ENCODE data around the gene ADGRG2. TPM values are rescaled to one million over a fixed set of nuclear protein-coding genes. Genes with fewer than 3 reads are reported as not detected.

Gene ADGRG2
- total and polyA plus RNA-seq, 2 experiments from 2014 or later = 2.1 to 4.5 TPM

GRCh38 chrX:18966624-18967023 is 155.6 kb downstream of the ADGRG2 start:
- no peak for DNase-seq (ENCODE audit: low spot score)
- no peak overlapping the region for H3K27ac ChIP-seq
- TF ChIP-seq, protein P1, sequence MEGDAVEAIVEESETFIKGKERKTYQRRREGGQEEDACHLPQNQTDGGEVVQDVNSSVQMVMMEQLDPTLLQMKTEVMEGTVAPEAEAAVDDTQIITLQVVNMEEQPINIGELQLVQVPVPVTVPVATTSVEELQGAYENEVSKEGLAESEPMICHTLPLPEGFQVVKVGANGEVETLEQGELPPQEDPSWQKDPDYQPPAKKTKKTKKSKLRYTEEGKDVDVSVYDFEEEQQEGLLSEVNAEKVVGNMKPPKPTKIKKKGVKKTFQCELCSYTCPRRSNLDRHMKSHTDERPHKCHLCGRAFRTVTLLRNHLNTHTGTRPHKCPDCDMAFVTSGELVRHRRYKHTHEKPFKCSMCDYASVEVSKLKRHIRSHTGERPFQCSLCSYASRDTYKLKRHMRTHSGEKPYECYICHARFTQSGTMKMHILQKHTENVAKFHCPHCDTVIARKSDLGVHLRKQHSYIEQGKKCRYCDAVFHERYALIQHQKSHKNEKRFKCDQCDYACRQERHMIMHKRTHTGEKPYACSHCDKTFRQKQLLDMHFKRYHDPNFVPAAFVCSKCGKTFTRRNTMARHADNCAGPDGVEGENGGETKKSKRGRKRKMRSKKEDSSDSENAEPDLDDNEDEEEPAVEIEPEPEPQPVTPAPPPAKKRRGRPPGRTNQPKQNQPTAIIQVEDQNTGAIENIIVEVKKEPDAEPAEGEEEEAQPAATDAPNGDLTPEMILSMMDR (IDR thresholded peaks at IDR 0.05; ENCODE audit: poor library complexity) = no peak
- TF ChIP-seq EZH2phosphoT487 (IDR thresholded peaks at IDR 0.05; ENCODE audit: low read depth, severe bottlenecking, unreplicated experiment) = no peak
- no peak for TF ChIP-seq EZH2 (IDR thresholded peaks at IDR 0.05; ENCODE audit: borderline replicate concordance)
- WGBS (ENCODE audit: low lambda C conversion rate, missing lambda C conversion rate) = 72% methylated on average over 5 of the region's 5 CpGs
- peaks cover 16% of the 10 kb centered on the region for H3K79me2 ChIP-seq
- H3K4me1 ChIP-seq (ENCODE audit: insufficient read depth) = no peaks in the 10 kb centered on the region
- no peaks in the 10 kb centered on the region for H3K9me3 ChIP-seq (ENCODE audit: low read depth)
- no peaks in the 10 kb centered on the region for H3K36me3 ChIP-seq (replicated peaks; ENCODE audit: insufficient read depth, low read depth)
- H2AFZ ChIP-seq = no peak overlapping the region
- no peak overlapping the region for H3K4me3 ChIP-seq
- H4K20me1 ChIP-seq (ENCODE audit: insufficient read depth, poor library complexity, severe bottlenecking) = no peaks in the 10 kb centered on the region
- no peaks in the 10 kb centered on the region for H3K9me2 ChIP-seq (replicated peaks; ENCODE audit: insufficient read depth)
- H3K4me2 ChIP-seq = no peak overlapping the region
- H3K27me3 ChIP-seq = no peaks in the 10 kb centered on the region

- Histone ChIP-seq H3K27ac (no peak overlapping the region), H3K9me3 (ENCODE audit: low read depth) (no peaks in the 10 kb centered on the region), H3K36me3 (replicated peaks; ENCODE audit: insufficient read depth, low read depth) (no peaks in the 10 kb centered on the region), H3K27me3 (no peaks in the 10 kb centered on the region), H2AFZ (no peak overlapping the region), H3K9me2 (replicated peaks; ENCODE audit: insufficient read depth) (no peaks in the 10 kb centered on the region), H4K20me1 (ENCODE audit: insufficient read depth, poor library complexity, severe bottlenecking) (no peaks in the 10 kb centered on the region), H3K79me2 (peaks cover 16% of the 10 kb centered on the region), H3K4me1 (ENCODE audit: insufficient read depth) (no peaks in the 10 kb centered on the region), H3K4me2 (no peak overlapping the region), H3K4me3 (no peak overlapping the region)
- WGBS (ENCODE audit: low lambda C conversion rate, missing lambda C conversion rate) = 57% methylated on average over 9 of the region's 9 CpGs
- TF ChIP-seq, protein P1 (IDR thresholded peaks at IDR 0.05; ENCODE audit: poor library complexity) = no peak
- TF ChIP-seq EZH2 (IDR thresholded peaks at IDR 0.05; ENCODE audit: borderline replicate concordance) = no peak
- no peak for TF ChIP-seq EZH2phosphoT487 (IDR thresholded peaks at IDR 0.05; ENCODE audit: low read depth, severe bottlenecking, unreplicated experiment)
- no peak for DNase-seq (ENCODE audit: low spot score)
Observed at GRCh38 chrX:18964901-18965300, 157.4 kb downstream of the ADGRG2 start.

GRCh38 chrX:18964026-18964425 is 158.2 kb downstream of the ADGRG2 start:
- Histone ChIP-seq H4K20me1 (ENCODE audit: insufficient read depth, poor library complexity, severe bottlenecking) (no peaks in the 10 kb centered on the region), H3K4me3 (no peak overlapping the region), H3K9me2 (replicated peaks; ENCODE audit: insufficient read depth) (no peaks in the 10 kb centered on the region), H3K9me3 (ENCODE audit: low read depth) (no peaks in the 10 kb centered on the region), H3K27ac (no peak overlapping the region), H3K79me2 (peaks cover 8% of the 10 kb centered on the region), H3K4me2 (no peak overlapping the region), H3K27me3 (no peaks in the 10 kb centered on the region), H2AFZ (no peak overlapping the region), H3K4me1 (ENCODE audit: insufficient read depth) (no peaks in the 10 kb centered on the region), H3K36me3 (replicated peaks; ENCODE audit: insufficient read depth, low read depth) (no peaks in the 10 kb centered on the region)
- no peak for TF ChIP-seq EZH2 (IDR thresholded peaks at IDR 0.05; ENCODE audit: borderline replicate concordance)
- TF ChIP-seq, protein P1 (IDR thresholded peaks at IDR 0.05; ENCODE audit: poor library complexity) = no peak
- TF ChIP-seq EZH2phosphoT487 (IDR thresholded peaks at IDR 0.05; ENCODE audit: low read depth, severe bottlenecking, unreplicated experiment) = no peak
- 71% methylated on average over 4 of the region's 4 CpGs for WGBS (ENCODE audit: low lambda C conversion rate, missing lambda C conversion rate)
- no peak for DNase-seq (ENCODE audit: low spot score)

DNA sequence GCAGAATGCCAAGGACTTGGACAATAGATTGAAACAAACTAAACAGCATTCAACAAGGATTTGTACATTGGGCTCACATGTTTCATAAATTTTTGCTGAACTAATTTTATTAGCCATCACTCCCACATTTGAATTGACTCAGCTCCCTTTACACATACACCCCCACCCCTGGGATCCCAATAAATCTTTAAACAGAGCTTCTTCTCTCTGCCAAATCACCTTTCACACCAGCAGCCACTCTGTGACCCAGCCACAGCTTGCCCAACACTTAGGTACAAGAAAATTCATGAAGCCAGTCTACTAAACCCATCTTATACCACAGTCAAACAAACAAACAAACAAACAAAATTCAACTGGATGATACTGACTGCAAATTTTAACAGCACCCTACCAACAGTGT is 159.9 kb downstream of the ADGRG2 start:
- H3K4me3 ChIP-seq = no peak overlapping the region
- no peaks in the 10 kb centered on the region for H4K20me1 ChIP-seq (ENCODE audit: insufficient read depth, poor library complexity, severe bottlenecking)
- no peaks in the 10 kb centered on the region for H3K9me3 ChIP-seq (ENCODE audit: low read depth)
- H3K4me1 ChIP-seq (ENCODE audit: insufficient read depth) = no peaks in the 10 kb centered on the region
- no peak overlapping the region for H2AFZ ChIP-seq
- no peaks in the 10 kb centered on the region for H3K27me3 ChIP-seq
- no peak overlapping the region for H3K4me2 ChIP-seq
- no peak for TF ChIP-seq EZH2 (IDR thresholded peaks at IDR 0.05; ENCODE audit: borderline replicate concordance)
- TF ChIP-seq, protein P1 (IDR thresholded peaks at IDR 0.05; ENCODE audit: poor library complexity) = no peak
- TF ChIP-seq EZH2phosphoT487 (IDR thresholded peaks at IDR 0.05; ENCODE audit: low read depth, severe bottlenecking, unreplicated experiment) = no peak
- DNase-seq (ENCODE audit: low spot score) = no peak
- no peak overlapping the region for H3K27ac ChIP-seq
- H3K79me2 ChIP-seq = peaks cover 8% of the 10 kb centered on the region
- no peaks in the 10 kb centered on the region for H3K36me3 ChIP-seq (replicated peaks; ENCODE audit: insufficient read depth, low read depth)
- no peaks in the 10 kb centered on the region for H3K9me2 ChIP-seq (replicated peaks; ENCODE audit: insufficient read depth)
